SK-N-SH (cell line): ENCODE results near the gene RBM20. TPM values are rescaled to one million over a fixed set of nuclear protein-coding genes. Genes with fewer than 3 reads are reported as not detected.

ENCODE experiments used
- CTCF ChIA-PET: fragments of 300-600, 350-600 bp; formaldehyde crosslinking; extraction: SDS; loops from one replicate; lab custom pipeline; 2021; lab: Yijun Ruan, JAX
- POLR2A ChIA-PET: fragments of 350-600 bp; sonication (Branson Sonifier 250); formaldehyde crosslinking; extraction: SDS; loops from one replicate; lab custom pipeline; 2020; ENCODE audit warnings: antibody characterized with exemption, inconsistent platforms; lab: Yijun Ruan, JAX
- DNase-seq: peaks from one replicate; pipeline ENCODE4 v3.0.0; 2012
- H2AFZ ChIP-seq: fragments of 200-600 bp; sonication (generic); 2 replicates; pipeline ENCODE4 v1.8.1; 2016; ENCODE audit warnings: antibody characterized with exemption, mild to moderate bottlenecking, low read depth
- H3F3A ChIP-seq: fragments of 200-600 bp; sonication (generic); replicated peaks from 2 replicates; pipeline ENCODE3; 2016; ENCODE audit warnings: antibody characterized with exemption, mild to moderate bottlenecking; ENCODE audit not compliant: insufficient read depth
- H3K27ac ChIP-seq, 2 experiments: fragments of 200-500 bp in 1 of 2; fragments of 200-600 bp in 1 of 2; sonication (Bioruptor generic) in 1 of 2; sonication (generic), shearing (Covaris generic) in 1 of 2; 2 replicates each; pipeline versions ENCODE4 v1.5.1 to v1.6.1; 2014 to 2016; ENCODE audit warnings: low read depth in 2 of 2, inconsistent platforms in 1 of 2, low read length in 1 of 2, mild to moderate bottlenecking in 1 of 2, mixed read lengths in 1 of 2
- H3K27me3 ChIP-seq: fragments of 200-600 bp; sonication (generic), shearing (Covaris generic); 2 replicates; pipeline ENCODE4 v1.6.1; 2016; ENCODE audit warnings: mixed run types; ENCODE audit not compliant: insufficient read depth
- H3K36me3 ChIP-seq, 2 experiments: fragments of 200-500 bp in 1 of 2; fragments of 200-600 bp in 1 of 2; sonication (Bioruptor generic) in 1 of 2; sonication (generic) in 1 of 2; replicated peaks in 1 of 2; 2 replicates each; pipeline versions ENCODE3 to v1.5.1; 2014 to 2016; ENCODE audit warnings: low read length in 1 of 2, mild to moderate bottlenecking in 1 of 2; ENCODE audit not compliant: insufficient read depth in 2 of 2, control insufficient read depth in 1 of 2
- H3K4me1 ChIP-seq, 2 experiments: fragments of 200-500 bp in 1 of 2; fragments of 200-600 bp in 1 of 2; sonication (Bioruptor generic) in 1 of 2; sonication (generic), shearing (Covaris generic) in 1 of 2; 2 replicates each; pipeline versions ENCODE4 v1.5.1 to v1.6.1; 2014 to 2016; ENCODE audit warnings: low read depth in 1 of 2, low read length in 1 of 2, mixed run types in 1 of 2; ENCODE audit not compliant: insufficient read depth in 2 of 2, control insufficient read depth in 1 of 2
- H3K4me2 ChIP-seq: fragments of 200-600 bp; sonication (generic), shearing (Covaris generic); 2 replicates; pipeline ENCODE4 v1.6.1; 2017; ENCODE audit warnings: mixed run types
- H3K4me3 ChIP-seq, 2 experiments: fragments of 200-500 bp in 1 of 2; fragments of 200-600 bp in 1 of 2; sonication (Bioruptor generic) in 1 of 2; sonication (generic), shearing (Covaris generic) in 1 of 2; 2 replicates each; pipeline versions ENCODE4 v1.5.1 to v1.8.1; 2014 to 2016; ENCODE audit warnings: low read depth in 2 of 2, inconsistent platforms in 1 of 2, low read length in 1 of 2, mild to moderate bottlenecking in 1 of 2, mixed read lengths in 1 of 2, moderate library complexity in 1 of 2
- H3K79me2 ChIP-seq: fragments of 200-600 bp; sonication (generic); 2 replicates; pipeline ENCODE4 v1.8.1; 2017; ENCODE audit warnings: mild to moderate bottlenecking; ENCODE audit not compliant: insufficient read depth
- H3K9ac ChIP-seq: fragments of 200-600 bp; sonication (generic); 2 replicates; pipeline ENCODE4 v1.6.1; 2017; ENCODE audit warnings: mixed run types
- H3K9me2 ChIP-seq: fragments of 200-600 bp; sonication (generic); 2 replicates; pipeline ENCODE4 v1.6.1; 2017; ENCODE audit warnings: mixed run types
- H3K9me3 ChIP-seq: fragments of 200-600 bp; sonication (generic); 2 replicates; pipeline ENCODE4 v1.6.1; 2017; ENCODE audit warnings: mixed run types, mild to moderate bottlenecking, moderate library complexity
- H4K20me1 ChIP-seq: fragments of 200-600 bp; sonication (generic); 2 replicates; pipeline ENCODE4 v1.6.1; 2017; ENCODE audit warnings: mild to moderate bottlenecking, mixed run types; ENCODE audit not compliant: insufficient read depth
- CHD2 ChIP-seq: fragments of 150-350 bp; IDR thresholded peaks from 2 replicates; pipeline ENCODE4 v1.6.1; 2018; ENCODE audit warnings: low read length; ENCODE audit not compliant: partially characterized antibody
- EP300 ChIP-seq, 2 experiments: IDR thresholded peaks; 2 replicates each; pipeline versions ENCODE4 v1.4.0 to v1.6.1; 2012; ENCODE audit warnings: borderline replicate concordance in 1 of 2, low read depth in 1 of 2, low read length in 1 of 2
- EZH2phosphoT487 ChIP-seq: fragments of 200-600 bp; sonication (generic); IDR thresholded peaks from 2 replicates; pipeline ENCODE4 v1.6.1; 2017; ENCODE audit warnings: low read depth, mixed run types, mild to moderate bottlenecking, antibody characterized with exemption, moderate library complexity, borderline replicate concordance
- FOSL2 ChIP-seq: IDR thresholded peaks from 2 replicates; pipeline ENCODE4 v1.4.0; 2012; ENCODE audit warnings: low read depth, mild to moderate bottlenecking, moderate library complexity, borderline replicate concordance
- FOXJ3 ChIP-seq: sonication (generic); formaldehyde crosslinking; IDR thresholded peaks from 2 replicates; pipeline ENCODE4 v1.5.1; 2020; ENCODE audit warnings: mild to moderate bottlenecking, missing genetic modification reagents
- JUND ChIP-seq: IDR thresholded peaks from 2 replicates; pipeline ENCODE4 v1.4.0; 2012
- MXI1 ChIP-seq: IDR thresholded peaks from 2 replicates; pipeline ENCODE4 v1.6.1; 2012; ENCODE audit warnings: mild to moderate bottlenecking, low read depth, low read length, improper control_type of control experiment
- NFIC ChIP-seq: IDR thresholded peaks from 2 replicates; pipeline ENCODE4 v1.4.0; 2012; ENCODE audit warnings: borderline replicate concordance
- POLR2AphosphoS5 ChIP-seq: IDR thresholded peaks from 2 replicates; pipeline ENCODE4 v1.6.1; 2012; ENCODE audit warnings: low read depth, low read length
- RAD21 ChIP-seq: IDR thresholded peaks from 2 replicates; pipeline ENCODE4 v1.6.1; 2012; ENCODE audit warnings: mild to moderate bottlenecking, low read length
- RFX5 ChIP-seq: IDR thresholded peaks from 2 replicates; pipeline ENCODE4 v1.6.1; 2012; ENCODE audit warnings: mild to moderate bottlenecking, improper control_type of control experiment, low read length
- SIN3A ChIP-seq: IDR thresholded peaks from 2 replicates; pipeline ENCODE4 v1.6.1; 2012; ENCODE audit warnings: low read depth, mild to moderate bottlenecking, low read length, moderate library complexity, borderline replicate concordance
- SMC3 ChIP-seq: IDR thresholded peaks from 2 replicates; pipeline ENCODE4 v1.6.1; 2012; ENCODE audit warnings: low read depth, low read length, improper control_type of control experiment
- TAF1 ChIP-seq: IDR thresholded peaks from 2 replicates; pipeline ENCODE4 v1.6.1; 2012; ENCODE audit warnings: low read depth, mild to moderate bottlenecking, low read length, moderate library complexity, borderline replicate concordance
- TCF12 ChIP-seq: IDR thresholded peaks from 2 replicates; pipeline ENCODE4 v1.4.0; 2012
- YY1 ChIP-seq: IDR thresholded peaks from 2 replicates; pipeline ENCODE4 v1.4.0; 2012; ENCODE audit warnings: low read depth, mild to moderate bottlenecking
- WGBS: methylation state at CpG from one replicate; pipeline ENCODE4 v1.1.6; 2017; ENCODE audit warnings: low lambda C conversion rate; 5-methylcytosine and 5-hydroxymethylcytosine counted together
- polyA plus RNA-seq, 3 experiments: library from polyadenylated mRNA; depleted of rRNA; stranded (reverse); fragments of >200 nt; gene quantifications; 2 replicates each; pipeline ENCODE4 v1.2.3, GENCODE V29; 2012
- TF ChIP-seq, protein P1 (sequence below): IDR thresholded peaks from 2 replicates; pipeline ENCODE4 v1.4.0; 2012; ENCODE audit warnings: low read depth, borderline replicate concordance
- TF ChIP-seq, protein P2 (sequence below): IDR thresholded peaks from 2 replicates; pipeline ENCODE4; 2012
- TF ChIP-seq, protein P3 (sequence below): fragments of 200-600 bp; sonication (generic); IDR thresholded peaks from 2 replicates; pipeline ENCODE4 v1.6.1; 2017; ENCODE audit warnings: antibody characterized with exemption, mild to moderate bottlenecking, moderate library complexity
- TF ChIP-seq, protein P4 (sequence below): fragments of 150-350 bp; IDR thresholded peaks from 2 replicates; pipeline ENCODE4 v1.6.1; 2016; ENCODE audit warnings: mild to moderate bottlenecking, low read depth, low read length
- TF ChIP-seq, protein P5 (sequence below): IDR thresholded peaks from 2 replicates; pipeline ENCODE4 v1.4.0; 2012; ENCODE audit warnings: low read depth, borderline replicate concordance
- TF ChIP-seq, protein P6 (sequence below): IDR thresholded peaks from 2 replicates; pipeline ENCODE4 v1.6.1; 2012; ENCODE audit warnings: mild to moderate bottlenecking, low read depth, low read length, moderate library complexity

RBM20 gene
- polyA plus RNA-seq, 1 of the 3 experiments (the other 2 are of a cell fraction) = 0.64 TPM

DNA sequence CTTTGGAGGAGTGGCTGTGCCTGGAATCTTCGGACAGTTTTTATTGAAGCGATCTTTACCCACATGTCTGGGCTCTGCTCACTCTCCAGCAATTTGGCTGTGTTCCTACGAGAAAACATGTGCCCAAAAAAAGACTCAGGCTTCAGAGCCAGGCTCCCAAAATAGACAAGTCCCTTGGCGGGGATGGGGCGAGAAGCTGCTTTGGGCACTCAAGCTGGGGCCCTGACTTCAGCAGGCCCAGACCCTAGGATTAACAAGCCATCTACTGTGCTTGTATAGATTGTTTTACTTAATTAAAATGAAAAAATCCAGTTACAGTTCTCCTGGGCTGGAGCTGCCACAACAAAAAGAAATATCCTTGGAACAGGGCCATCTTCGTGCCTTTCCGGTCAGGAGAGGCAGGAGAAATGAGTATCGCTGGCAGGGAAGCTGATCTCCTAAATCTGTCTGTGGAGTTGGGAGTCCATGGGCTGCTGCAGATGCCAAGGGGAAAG is 176.2 kb downstream of the RBM20 start:
- no peaks in the 10 kb centered on the region for H3K27me3 ChIP-seq
- POLR2A ChIA-PET = interaction anchor here (0.7 to 1.5 kb wide), 4 partner anchors 15 to 52 kb away, joined by 3 to 4 read pairs (median 3); partner anchors contain the start of gene PDCD4
- no peak overlapping the region for H3K4me2 ChIP-seq
- 0 out of 2 replicates have a peak overlapping the region, but pooled peaks have one; percentile 62 for H2AFZ ChIP-seq
- H3K4me3 ChIP-seq = no peak overlapping the region
- H3K9me2 ChIP-seq = no peaks in the 10 kb centered on the region
- H3K27ac ChIP-seq = peak overlapping the region; percentile 30 to 98; a peak in 3 of 4 replicates
- peak; percentile 54 for DNase-seq
- no peaks in the 10 kb centered on the region for H3K9me3 ChIP-seq
- TF ChIP-seq SIN3A (no peak), POLR2AphosphoS5 (no peak), TAF1 (0 out of 2 replicates have a peak, but pooled peaks have one; percentile 11), EZH2phosphoT487 (no peak), TCF12 (peak; percentile 51), RFX5 (no peak), FOXJ3 (CRISPR knock-in tag) (peak; percentile 56; the same call in 1 of the 2 replicates), YY1 (no peak), FOSL2 (no peak), SMC3 (no peak), RAD21 (peak; percentile 7; the same call in 1 of the 2 replicates), CHD2 (no peak), NFIC (peak; percentile 50; the same call in 1 of the 2 replicates), MXI1 (peak; percentile 68; the same call in 1 of the 2 replicates), EP300 (IDR thresholded peaks at IDR 0.05; ENCODE audit: borderline replicate concordance in 1 of 2, low read depth in 1 of 2, low read length in 1 of 2) (peak in 1 of 2 experiments; percentile 67; a peak in 2 of 4 replicates), JUND (no peak)
- TF ChIP-seq, protein P1, sequence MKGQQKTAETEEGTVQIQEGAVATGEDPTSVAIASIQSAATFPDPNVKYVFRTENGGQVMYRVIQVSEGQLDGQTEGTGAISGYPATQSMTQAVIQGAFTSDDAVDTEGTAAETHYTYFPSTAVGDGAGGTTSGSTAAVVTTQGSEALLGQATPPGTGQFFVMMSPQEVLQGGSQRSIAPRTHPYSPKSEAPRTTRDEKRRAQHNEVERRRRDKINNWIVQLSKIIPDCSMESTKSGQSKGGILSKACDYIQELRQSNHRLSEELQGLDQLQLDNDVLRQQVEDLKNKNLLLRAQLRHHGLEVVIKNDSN = no peak
- TF ChIP-seq, protein P2, sequence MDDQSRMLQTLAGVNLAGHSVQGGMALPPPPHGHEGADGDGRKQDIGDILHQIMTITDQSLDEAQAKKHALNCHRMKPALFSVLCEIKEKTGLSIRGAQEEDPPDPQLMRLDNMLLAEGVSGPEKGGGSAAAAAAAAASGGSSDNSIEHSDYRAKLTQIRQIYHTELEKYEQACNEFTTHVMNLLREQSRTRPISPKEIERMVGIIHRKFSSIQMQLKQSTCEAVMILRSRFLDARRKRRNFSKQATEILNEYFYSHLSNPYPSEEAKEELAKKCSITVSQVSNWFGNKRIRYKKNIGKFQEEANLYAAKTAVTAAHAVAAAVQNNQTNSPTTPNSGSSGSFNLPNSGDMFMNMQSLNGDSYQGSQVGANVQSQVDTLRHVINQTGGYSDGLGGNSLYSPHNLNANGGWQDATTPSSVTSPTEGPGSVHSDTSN = peak; percentile 11; the same call in 1 of the 2 replicates
- TF ChIP-seq, protein P3, sequence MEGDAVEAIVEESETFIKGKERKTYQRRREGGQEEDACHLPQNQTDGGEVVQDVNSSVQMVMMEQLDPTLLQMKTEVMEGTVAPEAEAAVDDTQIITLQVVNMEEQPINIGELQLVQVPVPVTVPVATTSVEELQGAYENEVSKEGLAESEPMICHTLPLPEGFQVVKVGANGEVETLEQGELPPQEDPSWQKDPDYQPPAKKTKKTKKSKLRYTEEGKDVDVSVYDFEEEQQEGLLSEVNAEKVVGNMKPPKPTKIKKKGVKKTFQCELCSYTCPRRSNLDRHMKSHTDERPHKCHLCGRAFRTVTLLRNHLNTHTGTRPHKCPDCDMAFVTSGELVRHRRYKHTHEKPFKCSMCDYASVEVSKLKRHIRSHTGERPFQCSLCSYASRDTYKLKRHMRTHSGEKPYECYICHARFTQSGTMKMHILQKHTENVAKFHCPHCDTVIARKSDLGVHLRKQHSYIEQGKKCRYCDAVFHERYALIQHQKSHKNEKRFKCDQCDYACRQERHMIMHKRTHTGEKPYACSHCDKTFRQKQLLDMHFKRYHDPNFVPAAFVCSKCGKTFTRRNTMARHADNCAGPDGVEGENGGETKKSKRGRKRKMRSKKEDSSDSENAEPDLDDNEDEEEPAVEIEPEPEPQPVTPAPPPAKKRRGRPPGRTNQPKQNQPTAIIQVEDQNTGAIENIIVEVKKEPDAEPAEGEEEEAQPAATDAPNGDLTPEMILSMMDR = no peak
- TF ChIP-seq, protein P4, sequence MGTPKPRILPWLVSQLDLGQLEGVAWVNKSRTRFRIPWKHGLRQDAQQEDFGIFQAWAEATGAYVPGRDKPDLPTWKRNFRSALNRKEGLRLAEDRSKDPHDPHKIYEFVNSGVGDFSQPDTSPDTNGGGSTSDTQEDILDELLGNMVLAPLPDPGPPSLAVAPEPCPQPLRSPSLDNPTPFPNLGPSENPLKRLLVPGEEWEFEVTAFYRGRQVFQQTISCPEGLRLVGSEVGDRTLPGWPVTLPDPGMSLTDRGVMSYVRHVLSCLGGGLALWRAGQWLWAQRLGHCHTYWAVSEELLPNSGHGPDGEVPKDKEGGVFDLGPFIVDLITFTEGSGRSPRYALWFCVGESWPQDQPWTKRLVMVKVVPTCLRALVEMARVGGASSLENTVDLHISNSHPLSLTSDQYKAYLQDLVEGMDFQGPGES = no peak
- TF ChIP-seq, protein P5, sequence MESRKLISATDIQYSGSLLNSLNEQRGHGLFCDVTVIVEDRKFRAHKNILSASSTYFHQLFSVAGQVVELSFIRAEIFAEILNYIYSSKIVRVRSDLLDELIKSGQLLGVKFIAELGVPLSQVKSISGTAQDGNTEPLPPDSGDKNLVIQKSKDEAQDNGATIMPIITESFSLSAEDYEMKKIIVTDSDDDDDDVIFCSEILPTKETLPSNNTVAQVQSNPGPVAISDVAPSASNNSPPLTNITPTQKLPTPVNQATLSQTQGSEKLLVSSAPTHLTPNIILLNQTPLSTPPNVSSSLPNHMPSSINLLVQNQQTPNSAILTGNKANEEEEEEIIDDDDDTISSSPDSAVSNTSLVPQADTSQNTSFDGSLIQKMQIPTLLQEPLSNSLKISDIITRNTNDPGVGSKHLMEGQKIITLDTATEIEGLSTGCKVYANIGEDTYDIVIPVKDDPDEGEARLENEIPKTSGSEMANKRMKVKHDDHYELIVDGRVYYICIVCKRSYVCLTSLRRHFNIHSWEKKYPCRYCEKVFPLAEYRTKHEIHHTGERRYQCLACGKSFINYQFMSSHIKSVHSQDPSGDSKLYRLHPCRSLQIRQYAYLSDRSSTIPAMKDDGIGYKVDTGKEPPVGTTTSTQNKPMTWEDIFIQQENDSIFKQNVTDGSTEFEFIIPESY = no peak
- TF ChIP-seq, protein P6, sequence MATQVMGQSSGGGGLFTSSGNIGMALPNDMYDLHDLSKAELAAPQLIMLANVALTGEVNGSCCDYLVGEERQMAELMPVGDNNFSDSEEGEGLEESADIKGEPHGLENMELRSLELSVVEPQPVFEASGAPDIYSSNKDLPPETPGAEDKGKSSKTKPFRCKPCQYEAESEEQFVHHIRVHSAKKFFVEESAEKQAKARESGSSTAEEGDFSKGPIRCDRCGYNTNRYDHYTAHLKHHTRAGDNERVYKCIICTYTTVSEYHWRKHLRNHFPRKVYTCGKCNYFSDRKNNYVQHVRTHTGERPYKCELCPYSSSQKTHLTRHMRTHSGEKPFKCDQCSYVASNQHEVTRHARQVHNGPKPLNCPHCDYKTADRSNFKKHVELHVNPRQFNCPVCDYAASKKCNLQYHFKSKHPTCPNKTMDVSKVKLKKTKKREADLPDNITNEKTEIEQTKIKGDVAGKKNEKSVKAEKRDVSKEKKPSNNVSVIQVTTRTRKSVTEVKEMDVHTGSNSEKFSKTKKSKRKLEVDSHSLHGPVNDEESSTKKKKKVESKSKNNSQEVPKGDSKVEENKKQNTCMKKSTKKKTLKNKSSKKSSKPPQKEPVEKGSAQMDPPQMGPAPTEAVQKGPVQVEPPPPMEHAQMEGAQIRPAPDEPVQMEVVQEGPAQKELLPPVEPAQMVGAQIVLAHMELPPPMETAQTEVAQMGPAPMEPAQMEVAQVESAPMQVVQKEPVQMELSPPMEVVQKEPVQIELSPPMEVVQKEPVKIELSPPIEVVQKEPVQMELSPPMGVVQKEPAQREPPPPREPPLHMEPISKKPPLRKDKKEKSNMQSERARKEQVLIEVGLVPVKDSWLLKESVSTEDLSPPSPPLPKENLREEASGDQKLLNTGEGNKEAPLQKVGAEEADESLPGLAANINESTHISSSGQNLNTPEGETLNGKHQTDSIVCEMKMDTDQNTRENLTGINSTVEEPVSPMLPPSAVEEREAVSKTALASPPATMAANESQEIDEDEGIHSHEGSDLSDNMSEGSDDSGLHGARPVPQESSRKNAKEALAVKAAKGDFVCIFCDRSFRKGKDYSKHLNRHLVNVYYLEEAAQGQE = no peak
- no peak overlapping the region for H3K9ac ChIP-seq
- WGBS = 30% methylated on average over 8 of the region's 8 CpGs
- no peaks in the 10 kb centered on the region for H4K20me1 ChIP-seq
- H3K4me1 ChIP-seq = peaks cover 0 to 56% of the 10 kb centered on the region in 2 experiments; a peak in 2 of 4 replicates
- no peaks in the 10 kb centered on the region for H3K36me3 ChIP-seq
- CTCF ChIA-PET = interaction anchor here (0.9 to 2.2 kb wide), 5 partner anchors 17 to 256 kb away, joined by 3 to 5 read pairs (median 3); partner anchors contain the start of gene ADRA2A
- H3K79me2 ChIP-seq = no peaks in the 10 kb centered on the region
- peaks cover 3% of the 10 kb centered on the region for H3F3A ChIP-seq
